Muscle of back (tissue), 11 donors: ENCODE results near the gene BNC2. TPM values are rescaled to one million over a fixed set of nuclear protein-coding genes. Genes with fewer than 3 reads are reported as not detected.

Experiments
- DNase-seq, 3 donors: peaks; one replicate each; pipeline versions ENCODE4 v3.0.0 to v3.0.0-alpha.2; 2013
- polyA plus RNA-seq, 10 donors: library from polyadenylated mRNA; unstranded; fragments of 120-200 nt; gene quantifications; one replicate each; pipeline ENCODE4 v1.2.1, GENCODE V29; 2013; ENCODE audit not compliant: insufficient read length in 10 of 10

The BNC2 gene
- polyA plus RNA-seq, 10 donors, result 6.1 to 11.8 (median 7.5) TPM

DNA sequence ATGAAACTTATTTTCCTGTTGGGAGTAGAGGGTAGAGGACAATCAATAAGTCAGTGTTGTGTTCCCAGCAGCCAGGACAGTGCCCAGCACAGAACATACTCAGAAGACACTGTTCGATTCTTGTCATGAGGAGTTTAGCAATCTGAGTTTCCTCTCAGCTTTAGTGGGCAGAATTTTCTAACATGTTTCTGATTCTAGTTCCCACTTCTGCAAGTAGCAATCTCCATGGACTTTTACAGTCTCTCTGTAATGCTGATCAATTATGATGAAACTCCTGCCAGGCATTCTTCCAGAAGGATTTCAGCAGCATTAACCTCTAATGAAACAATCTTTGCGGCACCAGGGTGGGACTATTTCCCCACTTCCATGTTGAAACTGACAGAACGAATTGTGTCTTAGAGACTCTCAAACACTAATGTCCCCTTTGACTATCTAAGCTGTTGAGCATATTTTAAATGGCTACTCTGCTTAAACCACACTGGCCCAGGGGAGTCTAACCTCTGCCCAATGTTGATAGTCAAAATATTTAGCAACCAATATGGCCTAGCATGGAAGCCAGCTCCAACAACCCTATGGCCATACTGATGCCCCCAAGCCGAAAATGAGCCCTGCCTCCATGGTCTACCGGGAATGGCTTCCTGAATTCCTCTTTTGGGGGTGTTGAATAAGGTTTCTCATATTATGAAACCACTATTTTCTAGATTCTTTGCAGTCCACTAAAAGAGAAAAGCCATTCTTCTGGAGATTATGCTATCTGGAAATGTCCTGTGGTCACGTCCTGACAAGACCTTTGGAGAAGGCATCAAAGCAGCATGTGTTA, 484.3 kb downstream of the BNC2 start:
- peak in 1 of 3 donors; percentile 51 for DNase-seq

- DNase-seq, result peak in 1 of 3 donors; percentile 61
Observed at GRCh38 chr9:16385590-16385989, 484.9 kb downstream of the BNC2 start.

DNA sequence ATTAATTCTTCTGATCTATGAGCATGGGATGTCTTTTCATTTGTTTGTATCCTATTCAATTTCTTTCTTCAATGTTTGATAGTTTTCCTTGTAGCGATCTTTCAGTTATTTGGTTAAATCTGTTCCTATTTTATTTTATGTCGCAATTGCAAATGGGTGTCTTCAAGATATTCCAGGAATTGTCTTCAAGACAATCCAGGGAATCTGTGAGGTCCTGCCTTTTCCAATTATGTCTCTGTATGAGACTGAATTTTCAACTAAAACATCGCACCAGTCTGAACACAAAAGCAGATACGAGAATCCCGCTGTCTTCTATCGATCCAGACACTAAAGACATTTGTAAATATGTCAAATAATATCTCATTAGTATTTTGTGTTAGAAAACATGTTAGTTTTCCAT, 485.5 kb downstream of the BNC2 start:
- DNase-seq, result no peak

GRCh38 chr9:16377311-16377710, 493.2 kb downstream of the BNC2 start:
- DNase-seq, result no peak

- no peak for DNase-seq
Observed at GRCh38 chr9:16371306-16371705, 499.2 kb downstream of the BNC2 start.

- no peak for DNase-seq
Observed at GRCh38 chr9:16370647-16371046, 499.8 kb downstream of the BNC2 start.

DNA sequence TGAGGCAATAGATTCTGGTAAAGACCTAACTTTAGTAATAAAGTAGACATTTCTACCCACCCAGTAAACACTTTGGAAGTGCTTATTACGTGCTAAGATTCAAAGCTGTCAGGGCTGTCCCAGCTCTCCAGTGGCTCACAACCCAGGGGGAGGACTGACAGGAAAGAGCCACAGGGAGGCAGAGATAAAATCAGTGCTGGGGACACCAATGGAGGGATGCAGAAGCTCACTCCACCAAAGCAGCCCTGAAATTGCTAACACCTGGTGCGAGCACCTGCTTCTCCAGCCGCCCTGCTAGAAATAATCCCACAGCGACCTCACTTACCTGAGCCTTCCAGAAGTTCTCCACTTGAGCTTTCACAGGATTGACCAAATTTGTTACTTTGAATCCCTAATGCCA, 501.0 kb downstream of the BNC2 start:
- DNase-seq, result no peak

GRCh38 chr9:16368237-16369087, 502.0 kb downstream of the BNC2 start:
- peak in 1 of 3 donors; percentile 35 for DNase-seq

- DNase-seq, result peak in 1 of 3 donors; percentile 66
Observed at GRCh38 chr9:16367605-16368231, 502.8 kb downstream of the BNC2 start.

- no peak for DNase-seq
Observed at GRCh38 chr9:16364347-16364746, 506.1 kb downstream of the BNC2 start.

DNA sequence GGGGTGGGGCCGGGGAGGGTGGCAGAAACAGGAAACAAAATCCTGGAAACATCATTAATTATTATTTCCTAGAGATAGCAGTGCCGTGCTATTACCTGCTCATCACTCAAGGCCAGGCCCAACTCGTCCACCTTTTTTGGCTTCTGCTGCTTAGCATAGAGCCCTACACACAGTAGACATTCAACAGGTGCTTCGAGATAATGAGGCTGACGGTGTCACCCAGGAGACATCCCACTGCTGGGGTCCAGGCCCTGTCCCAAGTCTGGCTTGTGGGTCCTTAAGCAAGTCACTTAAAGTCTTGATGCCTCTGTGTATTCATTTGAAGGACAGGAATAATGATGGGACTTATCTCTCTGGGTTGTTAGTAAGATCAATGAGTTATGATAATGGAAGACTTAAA, 506.6 kb downstream of the BNC2 start:
- DNase-seq, result no peak

- DNase-seq, result no peak
Observed at GRCh38 chr9:16363073-16363781, 507.2 kb downstream of the BNC2 start.

DNA sequence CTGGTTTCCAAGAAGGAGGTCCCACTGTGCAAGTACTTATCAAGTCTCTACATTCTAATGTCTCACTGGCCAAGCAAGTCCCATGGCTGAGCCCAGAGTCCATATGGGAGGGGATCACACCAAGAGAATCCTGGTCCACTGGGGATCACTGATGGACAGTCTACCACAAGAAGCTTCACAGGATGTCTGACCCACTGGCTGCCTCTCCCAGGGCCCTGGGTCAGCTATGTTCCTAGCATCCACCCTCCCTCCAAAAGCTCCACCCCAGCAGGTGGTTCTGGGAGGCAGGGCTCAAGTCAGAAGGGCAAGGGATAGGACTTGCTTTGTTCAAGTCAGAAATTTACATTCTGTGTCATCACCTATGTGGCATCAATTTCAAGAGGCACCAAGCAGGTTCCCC, 508.5 kb downstream of the BNC2 start:
- DNase-seq, result no peak

GRCh38 chr9:16361118-16361517, 509.4 kb downstream of the BNC2 start:
- DNase-seq, result peak in 1 of 3 donors; percentile 59

DNA sequence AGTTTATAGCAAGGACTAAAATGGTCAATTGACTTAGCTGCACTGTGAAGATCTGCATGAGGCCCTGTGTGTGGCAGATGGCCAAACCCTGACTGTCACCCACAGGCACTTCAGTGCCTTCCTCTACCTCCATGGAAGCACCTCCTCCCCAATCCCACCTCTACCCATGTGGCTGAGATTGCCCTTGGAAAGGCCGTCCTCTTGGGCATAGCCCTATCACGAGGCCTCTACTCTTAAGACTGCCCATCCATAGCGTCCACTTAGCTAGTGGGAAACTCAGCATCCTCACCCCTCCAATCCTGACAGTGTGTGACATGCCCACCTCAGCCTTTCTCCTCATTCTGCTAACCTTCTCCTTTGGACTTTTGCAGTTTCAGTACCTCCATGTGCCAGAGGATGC, 510.2 kb downstream of the BNC2 start:
- no peak for DNase-seq
